Endothelial cell of umbilical vein (primary cell): ENCODE data around the gene CNP.

ENCODE experiments used
- EZH2 ChIP-seq: IDR thresholded peaks from 2 replicates; pipeline ENCODE4 v1.6.1; 2012; ENCODE audit warnings: borderline replicate concordance, low read depth, mild to moderate bottlenecking, moderate library complexity, low read length, inconsistent platforms; ENCODE audit not compliant: severe bottlenecking
- FOS ChIP-seq: IDR thresholded peaks from 2 replicates; pipeline ENCODE4 v1.6.1; 2011; ENCODE audit warnings: mild to moderate bottlenecking, low read length, moderate library complexity, borderline replicate concordance; ENCODE audit not compliant: insufficient read depth
- GATA2 ChIP-seq: IDR thresholded peaks from 2 replicates; pipeline ENCODE4 v1.7.0; 2011; ENCODE audit warnings: low read depth, mild to moderate bottlenecking, moderate library complexity, mixed read lengths, low read length; ENCODE audit not compliant: insufficient read length, insufficient read depth
- JUN ChIP-seq: IDR thresholded peaks from 2 replicates; pipeline ENCODE4 v1.6.1; 2011; ENCODE audit warnings: borderline replicate concordance, low read depth; ENCODE audit not compliant: insufficient read length, insufficient read depth
- MYC ChIP-seq: IDR thresholded peaks from one replicate; pipeline ENCODE4 v1.6.1; 2011; ENCODE audit warnings: mild to moderate bottlenecking, low read depth, low read length
- POLR2A ChIP-seq: IDR thresholded peaks from 2 replicates; pipeline ENCODE4 v1.6.1; 2012; ENCODE audit warnings: low read depth, mild to moderate bottlenecking, control low read depth, low read length
- POLR2AphosphoS5 ChIP-seq: IDR thresholded peaks from 2 replicates; pipeline ENCODE4 v1.6.1; 2012; ENCODE audit warnings: low read depth, mild to moderate bottlenecking, control low read depth, low read length, moderate library complexity; ENCODE audit not compliant: insufficient read depth
- TF ChIP-seq, protein P1 (sequence below), 2 donors: IDR thresholded peaks; 1 replicate in 1 of 2; 2 replicates in 1 of 2; pipeline ENCODE4 v1.5.1; 2011; ENCODE audit warnings: low read length in 2 of 2, mild to moderate bottlenecking in 2 of 2, moderate library complexity in 2 of 2, control low read depth in 1 of 2, inconsistent platforms in 1 of 2, low read depth in 1 of 2; ENCODE audit not compliant: insufficient read depth in 1 of 2; ENCODE audit errors: extremely low read depth in 1 of 2
- TF ChIP-seq, protein P2 (sequence below): IDR thresholded peaks from 2 replicates; pipeline ENCODE4 v1.6.1; 2011; ENCODE audit not compliant: insufficient read depth, insufficient read length

DNA sequence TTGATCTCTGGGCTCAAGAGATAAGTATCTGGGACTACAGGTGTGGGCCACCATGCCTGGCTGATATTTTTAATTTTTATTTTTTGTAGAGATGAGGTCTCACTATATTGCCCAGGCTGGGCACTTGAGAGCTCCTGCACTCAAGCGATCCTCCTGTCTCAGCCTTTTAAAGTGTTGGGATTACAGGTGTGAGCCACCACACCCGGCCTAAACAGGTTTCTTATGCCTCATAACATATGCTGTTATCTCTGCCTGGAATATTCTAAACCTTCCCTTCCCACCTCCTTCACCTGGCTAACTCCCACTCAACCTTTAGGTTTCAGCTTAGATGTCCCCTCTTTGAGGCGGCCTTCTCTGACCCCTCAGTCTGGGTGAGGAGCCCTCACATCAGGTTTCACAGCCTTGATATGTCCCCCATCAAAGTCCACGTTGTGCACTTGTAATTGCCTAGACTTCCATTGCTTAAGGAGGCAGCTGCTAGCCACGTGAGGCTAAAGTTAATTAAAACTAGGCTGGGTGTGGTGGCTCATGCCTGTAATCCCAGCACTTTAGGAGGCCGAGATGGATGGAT is 8.6 kb upstream of the CNP start:
- TF ChIP-seq, protein P1, sequence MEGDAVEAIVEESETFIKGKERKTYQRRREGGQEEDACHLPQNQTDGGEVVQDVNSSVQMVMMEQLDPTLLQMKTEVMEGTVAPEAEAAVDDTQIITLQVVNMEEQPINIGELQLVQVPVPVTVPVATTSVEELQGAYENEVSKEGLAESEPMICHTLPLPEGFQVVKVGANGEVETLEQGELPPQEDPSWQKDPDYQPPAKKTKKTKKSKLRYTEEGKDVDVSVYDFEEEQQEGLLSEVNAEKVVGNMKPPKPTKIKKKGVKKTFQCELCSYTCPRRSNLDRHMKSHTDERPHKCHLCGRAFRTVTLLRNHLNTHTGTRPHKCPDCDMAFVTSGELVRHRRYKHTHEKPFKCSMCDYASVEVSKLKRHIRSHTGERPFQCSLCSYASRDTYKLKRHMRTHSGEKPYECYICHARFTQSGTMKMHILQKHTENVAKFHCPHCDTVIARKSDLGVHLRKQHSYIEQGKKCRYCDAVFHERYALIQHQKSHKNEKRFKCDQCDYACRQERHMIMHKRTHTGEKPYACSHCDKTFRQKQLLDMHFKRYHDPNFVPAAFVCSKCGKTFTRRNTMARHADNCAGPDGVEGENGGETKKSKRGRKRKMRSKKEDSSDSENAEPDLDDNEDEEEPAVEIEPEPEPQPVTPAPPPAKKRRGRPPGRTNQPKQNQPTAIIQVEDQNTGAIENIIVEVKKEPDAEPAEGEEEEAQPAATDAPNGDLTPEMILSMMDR (IDR thresholded peaks at IDR 0.05; ENCODE audit: extremely low read depth in 1 of 2, insufficient read depth in 1 of 2, low read depth in 1 of 2, low read length in 2 of 2) = no peak
- TF ChIP-seq POLR2AphosphoS5 = no peak
- no peak for TF ChIP-seq EZH2
- no peak for TF ChIP-seq POLR2A
- no peak for TF ChIP-seq FOS
- TF ChIP-seq, protein P2, sequence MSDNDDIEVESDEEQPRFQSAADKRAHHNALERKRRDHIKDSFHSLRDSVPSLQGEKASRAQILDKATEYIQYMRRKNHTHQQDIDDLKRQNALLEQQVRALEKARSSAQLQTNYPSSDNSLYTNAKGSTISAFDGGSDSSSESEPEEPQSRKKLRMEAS = no peak
- no peak for TF ChIP-seq MYC
- no peak for TF ChIP-seq JUN
- no peak for TF ChIP-seq GATA2
